ENCODE measurements around the gene CAMK2N1. TPM values are rescaled to one million over a fixed set of nuclear protein-coding genes. Genes with fewer than 3 reads are reported as not detected.

Gene CAMK2N1
- total and polyA plus RNA-seq, 4 donors, result 36.4 to 385 (median 197) TPM

DNA sequence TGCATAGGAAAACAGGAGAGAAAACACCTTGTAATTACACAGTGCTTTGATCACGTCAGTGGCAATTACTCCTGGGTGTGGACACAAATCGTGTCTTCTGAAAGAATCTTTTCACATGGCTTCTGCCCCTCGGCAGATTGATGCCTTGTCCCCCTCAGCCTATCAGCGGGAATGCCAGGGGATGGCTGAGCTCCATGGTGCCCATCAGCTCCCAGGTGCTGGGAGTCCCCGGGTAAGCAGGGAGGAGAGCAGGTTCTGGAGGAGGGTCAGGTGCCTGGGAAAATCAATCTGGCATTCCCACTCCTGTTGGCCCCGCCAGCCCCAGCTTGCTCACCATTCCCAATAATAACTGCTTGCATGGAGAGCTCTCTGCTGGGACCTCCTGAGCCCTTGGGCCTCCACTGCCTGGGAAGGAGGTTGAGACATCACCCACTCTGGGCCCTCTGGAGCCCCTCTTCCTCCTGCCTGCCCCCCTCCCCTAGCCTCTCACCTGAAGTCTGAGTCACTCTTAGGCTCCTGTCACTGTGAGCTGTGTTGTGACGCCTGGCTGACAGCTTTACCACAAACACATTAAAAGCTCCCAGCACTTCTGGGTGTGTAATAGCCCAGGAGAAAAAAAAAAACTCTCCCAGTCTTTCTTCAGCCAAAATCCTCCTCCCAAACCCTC lies 4.9 kb downstream of the CAMK2N1 start:
- H3K4me3 ChIP-seq (ENCODE audit: low read depth, low read length), result no peak overlapping the region
- H3K27ac ChIP-seq (ENCODE audit: low read depth, low read length), result no peak overlapping the region
- 50% methylated on average over 5 of the region's 7 CpGs for WGBS (ENCODE audit: insufficient coverage)

DNA sequence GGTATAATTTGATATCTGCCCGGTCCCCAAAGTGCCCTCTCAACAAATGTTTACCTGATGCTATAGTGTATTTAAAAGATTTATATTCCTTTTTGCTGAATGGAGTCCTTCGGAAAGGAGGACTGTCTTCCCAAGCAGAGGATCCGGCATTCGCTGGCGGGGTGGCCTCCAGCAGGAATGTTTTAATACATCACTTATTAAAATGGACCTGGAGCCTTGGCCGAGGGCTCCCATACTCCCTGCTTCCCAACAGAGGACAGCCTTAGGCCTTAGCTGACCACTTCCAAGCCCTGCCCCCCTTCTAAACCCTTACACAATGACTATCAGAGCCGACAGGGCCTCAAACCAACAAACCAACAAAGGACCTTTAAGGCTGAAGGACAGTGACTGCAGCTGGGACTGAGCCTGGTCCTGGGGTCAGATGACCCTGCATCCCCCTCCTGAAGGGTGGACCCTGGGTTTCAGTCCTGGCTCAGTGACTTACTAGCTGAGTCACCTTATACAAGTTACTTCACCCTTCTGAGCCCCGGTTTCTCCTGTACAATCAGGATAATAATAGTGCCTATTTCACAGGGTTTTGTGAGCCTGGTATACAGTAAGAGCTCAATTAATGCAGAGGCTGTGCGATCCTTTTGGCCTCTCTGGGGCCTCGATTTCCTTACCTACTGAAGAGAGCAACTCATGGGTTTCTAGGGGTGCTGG lies 5.6 kb downstream of the CAMK2N1 start:
- Histone ChIP-seq H3K36me3 (ENCODE audit: control insufficient read depth, insufficient read depth, low read length) (peaks cover 5% of the 10 kb centered on the region), H3K4me1 (ENCODE audit: control insufficient read depth, insufficient read depth, low read length) (peaks cover 66% of the 10 kb centered on the region), H3K9me3 (ENCODE audit: control insufficient read depth, insufficient read depth, low read length) (no peaks in the 10 kb centered on the region), H3K27me3 (ENCODE audit: control insufficient read depth, insufficient read depth, low read length) (peaks cover 9% of the 10 kb centered on the region), H3K27ac (ENCODE audit: low read depth, low read length) (no peak overlapping the region), H3K4me3 (ENCODE audit: low read depth, low read length) (no peak overlapping the region)
- peak in 1 of 6 donors; percentile 15 for DNase-seq (ENCODE audit: low read depth in 4 of 6, low spot score in 6 of 6)
- 43% methylated on average over 6 of the region's 10 CpGs for WGBS (ENCODE audit: insufficient coverage)

More for the DNA sequence above, 4.9 kb downstream of the CAMK2N1 start:
- peaks cover 5% of the 10 kb centered on the region for H3K36me3 ChIP-seq (ENCODE audit: control insufficient read depth, insufficient read depth, low read length)
- peaks cover 9% of the 10 kb centered on the region for H3K27me3 ChIP-seq (ENCODE audit: control insufficient read depth, insufficient read depth, low read length)
- peak in 1 of 6 donors; percentile 23 for DNase-seq (ENCODE audit: low read depth in 4 of 6, low spot score in 6 of 6)
- no peaks in the 10 kb centered on the region for H3K9me3 ChIP-seq (ENCODE audit: control insufficient read depth, insufficient read depth, low read length)
- H3K4me1 ChIP-seq (ENCODE audit: control insufficient read depth, insufficient read depth, low read length), result peaks cover 63% of the 10 kb centered on the region

GRCh38 chr1:20479840-20480239 lies 6.2 kb downstream of the CAMK2N1 start:
- Histone ChIP-seq H3K36me3 (ENCODE audit: control insufficient read depth, insufficient read depth, low read length) (peaks cover 5% of the 10 kb centered on the region), H3K27ac (ENCODE audit: low read depth, low read length) (no peak overlapping the region), H3K4me3 (ENCODE audit: low read depth, low read length) (no peak overlapping the region), H3K4me1 (ENCODE audit: control insufficient read depth, insufficient read depth, low read length) (peaks cover 64% of the 10 kb centered on the region), H3K27me3 (ENCODE audit: control insufficient read depth, insufficient read depth, low read length) (peaks cover 9% of the 10 kb centered on the region), H3K9me3 (ENCODE audit: control insufficient read depth, insufficient read depth, low read length) (no peaks in the 10 kb centered on the region)
- peak in 1 of 6 donors; percentile 46 for DNase-seq (ENCODE audit: low read depth in 4 of 6, low spot score in 6 of 6)
- WGBS (ENCODE audit: insufficient coverage), result 65% methylated on average over 3 of the region's 4 CpGs

DNA sequence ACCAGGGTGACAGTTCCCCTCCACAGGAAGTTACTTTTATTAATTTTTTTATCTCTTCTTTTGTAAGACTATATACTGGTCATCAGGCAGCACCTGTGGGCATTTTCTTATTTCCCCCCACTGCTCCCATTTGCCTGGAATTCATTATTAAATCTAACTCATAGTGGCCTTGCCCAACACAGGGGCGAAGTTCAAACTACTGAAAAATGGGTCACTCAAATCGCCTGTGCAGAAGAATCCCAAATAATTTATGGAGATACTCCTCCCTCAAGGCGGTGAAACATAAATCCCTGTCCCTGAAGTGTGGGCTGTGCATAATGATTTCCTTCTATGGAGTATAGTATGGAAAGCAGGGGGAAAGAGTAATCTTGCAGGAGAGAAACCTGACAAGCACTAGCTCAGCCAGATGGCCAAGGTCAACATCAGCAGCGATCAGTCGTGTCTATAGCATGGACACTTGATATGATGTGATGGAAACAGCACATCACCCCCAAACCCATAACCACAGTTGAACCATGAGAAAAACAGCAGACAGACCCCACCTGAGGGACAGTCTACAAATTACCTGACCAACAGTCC lies 7.9 kb downstream of the CAMK2N1 start:
- peaks cover 53% of the 10 kb centered on the region for H3K4me1 ChIP-seq (ENCODE audit: control insufficient read depth, insufficient read depth, low read length)
- WGBS (ENCODE audit: insufficient coverage), result no CpG with 5 or more reads among the region's 5 CpGs
- DNase-seq (ENCODE audit: low read depth in 4 of 6, low spot score in 6 of 6), result peak in 1 of 6 donors; percentile 61

GRCh38 chr1:20477348-20478056 lies 8.5 kb downstream of the CAMK2N1 start:
- WGBS (ENCODE audit: insufficient coverage), result 25% methylated on average over 7 of the region's 10 CpGs
- H3K27me3 ChIP-seq (ENCODE audit: control insufficient read depth, insufficient read depth, low read length), result peaks cover 2% of the 10 kb centered on the region
- no peak overlapping the region for H3K4me3 ChIP-seq (ENCODE audit: low read depth, low read length)
- peaks cover 56% of the 10 kb centered on the region for H3K4me1 ChIP-seq (ENCODE audit: control insufficient read depth, insufficient read depth, low read length)
- peak overlapping the region; percentile 43 for H3K27ac ChIP-seq (ENCODE audit: low read depth, low read length)
- DNase-seq (ENCODE audit: low read depth in 4 of 6, low spot score in 6 of 6), result peak in 2 of 6 donors; percentile 82 to 85
- no peaks in the 10 kb centered on the region for H3K9me3 ChIP-seq (ENCODE audit: control insufficient read depth, insufficient read depth, low read length)
- peaks cover 5% of the 10 kb centered on the region for H3K36me3 ChIP-seq (ENCODE audit: control insufficient read depth, insufficient read depth, low read length)

More for the DNA sequence above, 7.9 kb downstream of the CAMK2N1 start:
- H3K36me3 ChIP-seq (ENCODE audit: control insufficient read depth, insufficient read depth, low read length), result peaks cover 5% of the 10 kb centered on the region
- H3K27me3 ChIP-seq (ENCODE audit: control insufficient read depth, insufficient read depth, low read length), result peaks cover 2% of the 10 kb centered on the region
- no peak overlapping the region for H3K4me3 ChIP-seq (ENCODE audit: low read depth, low read length)
- peak overlapping the region; percentile 43 for H3K27ac ChIP-seq (ENCODE audit: low read depth, low read length)
- no peaks in the 10 kb centered on the region for H3K9me3 ChIP-seq (ENCODE audit: control insufficient read depth, insufficient read depth, low read length)

DNA sequence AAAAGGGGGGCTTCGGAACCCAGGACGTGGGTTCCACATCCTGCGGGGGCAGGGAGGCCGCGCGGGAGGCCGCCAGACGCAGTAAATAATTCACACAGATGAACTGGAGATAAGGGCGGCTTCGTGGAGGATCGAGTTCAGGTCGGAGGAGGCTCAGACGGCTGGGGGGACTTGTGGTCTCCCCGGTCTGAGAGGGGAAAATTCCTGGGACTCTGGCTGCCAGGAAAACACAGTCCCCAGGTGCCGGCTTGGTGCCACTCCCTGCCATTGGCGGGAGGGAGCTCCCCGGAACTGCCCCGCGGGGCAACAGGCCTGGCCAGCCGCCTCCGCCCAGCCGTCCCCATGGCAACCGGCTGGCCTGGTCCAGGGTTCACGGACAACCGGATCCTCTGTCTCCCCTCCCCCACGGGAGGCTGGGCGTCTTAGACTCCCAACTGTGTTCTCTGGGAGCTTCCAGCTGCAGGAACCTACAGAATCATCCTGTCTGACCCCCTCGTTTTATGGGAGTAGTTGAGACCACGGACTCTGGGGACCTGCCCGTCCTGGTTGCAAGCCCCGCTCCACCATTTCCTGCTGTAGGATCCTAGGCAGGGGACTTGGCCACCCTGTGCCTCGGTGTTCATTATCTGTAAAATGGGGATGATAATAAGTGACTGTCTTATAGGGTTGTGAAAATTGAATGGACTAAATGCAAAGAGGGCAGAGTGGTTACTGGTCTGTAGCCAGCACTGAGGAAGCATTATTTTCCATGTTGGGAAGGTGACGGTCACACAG lies 9.6 kb downstream of the CAMK2N1 start:
- peaks cover 50% of the 10 kb centered on the region for H3K4me1 ChIP-seq (ENCODE audit: control insufficient read depth, insufficient read depth, low read length)
- H3K27me3 ChIP-seq (ENCODE audit: control insufficient read depth, insufficient read depth, low read length), result peaks cover 2% of the 10 kb centered on the region
- no peaks in the 10 kb centered on the region for H3K9me3 ChIP-seq (ENCODE audit: control insufficient read depth, insufficient read depth, low read length)
- DNase-seq (ENCODE audit: low read depth in 4 of 6, low spot score in 6 of 6), result peak in 2 of 6 donors; percentile 49 to 57
- no peak overlapping the region for H3K27ac ChIP-seq (ENCODE audit: low read depth, low read length)
- 25% methylated on average over 33 of the region's 33 CpGs for WGBS (ENCODE audit: insufficient coverage)
- H3K36me3 ChIP-seq (ENCODE audit: control insufficient read depth, insufficient read depth, low read length), result peaks cover 2% of the 10 kb centered on the region
- no peak overlapping the region for H3K4me3 ChIP-seq (ENCODE audit: low read depth, low read length)

DNA sequence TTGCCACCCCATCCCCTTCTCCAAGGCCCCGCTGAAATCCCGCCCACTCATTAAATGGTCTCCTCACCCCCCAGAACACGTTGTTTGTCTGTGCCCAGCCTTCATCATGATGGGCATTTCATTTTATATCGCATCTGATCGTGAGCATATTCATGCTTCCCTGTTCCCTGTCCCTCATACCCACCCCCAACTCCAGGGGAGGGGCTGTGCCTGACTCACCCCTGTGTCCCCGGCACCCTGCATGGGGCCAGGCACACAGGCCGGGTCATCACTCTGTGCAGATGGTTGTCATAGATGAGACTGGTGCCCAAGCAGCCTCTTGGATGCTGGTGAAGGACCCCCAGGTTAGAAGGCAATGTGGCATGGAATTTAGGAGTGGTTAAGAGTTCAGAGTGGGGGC lies 11.0 kb downstream of the CAMK2N1 start:
- peaks cover 35% of the 10 kb centered on the region for H3K4me1 ChIP-seq (ENCODE audit: control insufficient read depth, insufficient read depth, low read length)
- no peak for DNase-seq (ENCODE audit: low read depth in 4 of 6, low spot score in 6 of 6)
- no peaks in the 10 kb centered on the region for H3K9me3 ChIP-seq (ENCODE audit: control insufficient read depth, insufficient read depth, low read length)
- H3K4me3 ChIP-seq (ENCODE audit: low read depth, low read length), result no peak overlapping the region
- WGBS (ENCODE audit: insufficient coverage), result 53% methylated on average over 7 of the region's 7 CpGs
- H3K27me3 ChIP-seq (ENCODE audit: control insufficient read depth, insufficient read depth, low read length), result peaks cover 2% of the 10 kb centered on the region
- no peaks in the 10 kb centered on the region for H3K36me3 ChIP-seq (ENCODE audit: control insufficient read depth, insufficient read depth, low read length)
- no peak overlapping the region for H3K27ac ChIP-seq (ENCODE audit: low read depth, low read length)

GRCh38 chr1:20474333-20474975 lies 11.6 kb downstream of the CAMK2N1 start:
- Histone ChIP-seq H3K4me1 (ENCODE audit: control insufficient read depth, insufficient read depth, low read length) (peaks cover 30% of the 10 kb centered on the region), H3K9me3 (ENCODE audit: control insufficient read depth, insufficient read depth, low read length) (no peaks in the 10 kb centered on the region), H3K27me3 (ENCODE audit: control insufficient read depth, insufficient read depth, low read length) (peaks cover 2% of the 10 kb centered on the region), H3K36me3 (ENCODE audit: control insufficient read depth, insufficient read depth, low read length) (no peaks in the 10 kb centered on the region), H3K27ac (ENCODE audit: low read depth, low read length) (no peak overlapping the region), H3K4me3 (ENCODE audit: low read depth, low read length) (no peak overlapping the region)
- WGBS (ENCODE audit: insufficient coverage), result 75% methylated on average over 1 of the region's 2 CpGs
- DNase-seq (ENCODE audit: low read depth in 4 of 6, low spot score in 6 of 6), result no peak

Measured in spinal cord (tissue), 10 donors.